SU-DHL-6 (cell line): Measurements from ENCODE around the gene SNX9.

Experiments used
- H2AFZ ChIP-seq: fragments of 200-600 bp; sonication (generic); 2 replicates; pipeline ENCODE4 v1.6.1; 2014; ENCODE audit warnings: low read depth, mild to moderate bottlenecking, moderate library complexity, mixed read lengths, antibody characterized with exemption, low read length; ENCODE audit not compliant: severe bottlenecking
- H3F3A ChIP-seq: fragments of 200-600 bp; shearing (Covaris generic); 2 replicates; pipeline ENCODE4 v1.6.0; 2016; ENCODE audit warnings: antibody characterized with exemption, mild to moderate bottlenecking; ENCODE audit not compliant: insufficient read depth
- H3K27ac ChIP-seq: fragments of 200-600 bp; sonication (generic); 2 replicates; pipeline ENCODE4 v1.5.1; 2016; ENCODE audit warnings: low read depth, mild to moderate bottlenecking, low read length, moderate library complexity, mixed read lengths
- H3K27me3 ChIP-seq: fragments of 200-600 bp; sonication (generic), shearing (Covaris generic); 2 replicates; pipeline ENCODE4 v1.6.0; 2014; ENCODE audit warnings: mild to moderate bottlenecking, low read length
- H3K36me3 ChIP-seq: fragments of 200-600 bp; sonication (generic); 2 replicates; pipeline ENCODE4 v1.6.1; 2014; ENCODE audit warnings: mild to moderate bottlenecking, low read length, mixed read lengths
- H3K4me2 ChIP-seq: fragments of 300-600, 200-600 bp; shearing (Covaris generic), sonication (generic); 2 replicates; pipeline ENCODE4 v1.6.0; 2014; ENCODE audit warnings: low read length, low read depth, mild to moderate bottlenecking; ENCODE audit not compliant: poor library complexity, severe bottlenecking
- H3K4me3 ChIP-seq: fragments of 200-600 bp; sonication (generic); 2 replicates; pipeline ENCODE4 v1.5.1; 2014; ENCODE audit warnings: antibody characterized with exemption, low read length, mild to moderate bottlenecking, mixed read lengths; ENCODE audit not compliant: insufficient read depth, poor library complexity, severe bottlenecking
- H3K79me2 ChIP-seq: fragments of 200-600 bp; sonication (generic); 2 replicates; pipeline ENCODE4 v1.6.1; 2014; ENCODE audit warnings: mild to moderate bottlenecking, low read length, moderate library complexity; ENCODE audit not compliant: insufficient read depth
- H3K9ac ChIP-seq: fragments of 200-600 bp; sonication (generic); 2 replicates; pipeline ENCODE4 v1.7.0; 2014; ENCODE audit warnings: mild to moderate bottlenecking, low read length
- H3K9me2 ChIP-seq: fragments of 200-600 bp; sonication (generic); replicated peaks from 2 replicates; pipeline ENCODE4 v1.6.1; 2014; ENCODE audit warnings: low read length; ENCODE audit not compliant: insufficient read depth
- H3K9me3 ChIP-seq: fragments of 200-600 bp; sonication (generic); 2 replicates; pipeline ENCODE4 v1.6.1; 2014; ENCODE audit warnings: low read length, mixed read lengths; ENCODE audit not compliant: insufficient read depth
- H4K20me1 ChIP-seq: fragments of 200-600 bp; sonication (generic); 2 replicates; pipeline ENCODE4 v1.6.1; 2014; ENCODE audit warnings: low read depth, mild to moderate bottlenecking, antibody characterized with exemption, low read length, moderate library complexity, mixed read lengths
- CTCF ChIP-seq: fragments of 200-600 bp; sonication (generic); IDR thresholded peaks from one replicate; pipeline ENCODE4 v1.5.1; 2017; ENCODE audit warnings: antibody characterized with exemption, mild to moderate bottlenecking, low read length, moderate library complexity; ENCODE audit not compliant: insufficient read depth, poor library complexity, severe bottlenecking
- EZH2phosphoT487 ChIP-seq: fragments of 200-600 bp; sonication (generic), shearing (Covaris generic); conservative IDR thresholded peaks from 2 replicates; pipeline ENCODE4 v1.6.1; 2018; ENCODE audit warnings: mild to moderate bottlenecking, antibody characterized with exemption, low read length, moderate library complexity, mixed read lengths

The SNX9 gene

GRCh38 chr6:157787080-157787479 lies 36.0 kb upstream of the SNX9 start:
- Histone ChIP-seq H3K27me3 (no peaks in the 10 kb centered on the region), H3K79me2 (no peaks in the 10 kb centered on the region), H3K9me3 (no peaks in the 10 kb centered on the region), H3K9me2 (no peaks in the 10 kb centered on the region), H3K9ac (no peak overlapping the region), H3F3A (no peaks in the 10 kb centered on the region), H3K4me2 (no peak overlapping the region), H3K27ac (no peak overlapping the region), H3K36me3 (no peaks in the 10 kb centered on the region), H2AFZ (no peak overlapping the region), H4K20me1 (no peaks in the 10 kb centered on the region), H3K4me3 (no peak overlapping the region)
- TF ChIP-seq EZH2phosphoT487 (no peak), CTCF (no peak)

DNA sequence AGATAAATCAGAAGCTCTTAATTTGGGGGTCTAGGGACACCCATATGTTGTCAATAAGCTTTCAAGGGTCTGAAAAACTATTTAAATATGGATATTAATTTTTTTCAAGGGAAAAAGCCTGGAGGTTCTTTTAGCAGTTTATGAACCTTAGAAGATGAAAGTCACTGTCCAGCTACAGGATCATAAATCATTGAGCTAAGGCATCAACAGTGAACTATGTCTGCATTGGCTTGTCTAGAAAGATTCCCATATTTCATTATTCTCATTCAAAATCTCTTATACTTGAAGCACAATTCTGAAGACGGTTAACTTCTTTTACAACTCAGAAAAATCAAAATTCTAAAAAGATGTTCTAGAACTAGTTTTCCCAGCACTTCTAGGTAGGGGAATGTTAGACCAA lies 34.9 kb upstream of the SNX9 start:
- TF ChIP-seq EZH2phosphoT487 (no peak), CTCF (no peak)
- H3K4me2 ChIP-seq, result no peak overlapping the region
- H3K79me2 ChIP-seq, result no peaks in the 10 kb centered on the region
- no peak overlapping the region for H3K27ac ChIP-seq
- H3K27me3 ChIP-seq, result no peaks in the 10 kb centered on the region
- H3K9ac ChIP-seq, result no peak overlapping the region
- no peaks in the 10 kb centered on the region for H3K9me2 ChIP-seq
- H3K4me3 ChIP-seq, result no peak overlapping the region
- no peaks in the 10 kb centered on the region for H4K20me1 ChIP-seq
- no peaks in the 10 kb centered on the region for H3F3A ChIP-seq
- no peaks in the 10 kb centered on the region for H3K9me3 ChIP-seq
- H3K36me3 ChIP-seq, result no peaks in the 10 kb centered on the region
- H2AFZ ChIP-seq, result no peak overlapping the region

GRCh38 chr6:157789297-157789696 lies 33.7 kb upstream of the SNX9 start:
- H3K4me3 ChIP-seq, result no peak overlapping the region
- no peak overlapping the region for H2AFZ ChIP-seq
- H3K36me3 ChIP-seq, result no peaks in the 10 kb centered on the region
- no peaks in the 10 kb centered on the region for H3F3A ChIP-seq
- H3K27ac ChIP-seq, result no peak overlapping the region
- H3K79me2 ChIP-seq, result no peaks in the 10 kb centered on the region
- H3K9ac ChIP-seq, result no peak overlapping the region
- H3K9me3 ChIP-seq, result no peaks in the 10 kb centered on the region
- no peak for TF ChIP-seq EZH2phosphoT487
- no peaks in the 10 kb centered on the region for H3K27me3 ChIP-seq
- H4K20me1 ChIP-seq, result no peaks in the 10 kb centered on the region
- H3K9me2 ChIP-seq, result no peaks in the 10 kb centered on the region
- no peak overlapping the region for H3K4me2 ChIP-seq

DNA sequence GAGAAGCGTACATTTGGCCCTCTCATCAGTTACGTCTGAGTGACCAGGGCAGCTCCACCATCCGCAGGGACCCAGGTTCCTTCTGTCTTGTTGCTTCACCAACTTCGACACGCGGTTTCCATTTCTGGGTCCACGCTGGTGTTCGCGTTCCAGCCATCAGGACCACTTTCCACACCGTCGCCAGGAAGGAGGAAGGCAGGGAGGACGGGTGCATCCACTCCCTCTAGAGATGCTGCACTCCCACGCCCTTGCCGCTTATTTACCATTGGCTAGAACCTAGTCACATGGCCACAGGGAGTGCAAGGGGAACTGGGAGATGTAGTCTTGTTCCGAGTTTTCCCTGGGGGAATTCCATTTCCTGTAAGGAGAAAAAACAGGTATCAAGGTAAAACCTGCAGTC lies 33.2 kb upstream of the SNX9 start:
- no peaks in the 10 kb centered on the region for H3F3A ChIP-seq
- no peaks in the 10 kb centered on the region for H3K9me3 ChIP-seq
- H3K9me2 ChIP-seq, result no peaks in the 10 kb centered on the region
- H3K27me3 ChIP-seq, result no peaks in the 10 kb centered on the region
- no peak overlapping the region for H3K4me3 ChIP-seq
- H2AFZ ChIP-seq, result no peak overlapping the region
- no peak overlapping the region for H3K27ac ChIP-seq
- H3K36me3 ChIP-seq, result no peaks in the 10 kb centered on the region
- no peaks in the 10 kb centered on the region for H3K79me2 ChIP-seq
- H4K20me1 ChIP-seq, result no peaks in the 10 kb centered on the region
- TF ChIP-seq EZH2phosphoT487, result no peak
- no peak for TF ChIP-seq CTCF
- H3K4me2 ChIP-seq, result no peak overlapping the region
- H3K9ac ChIP-seq, result no peak overlapping the region
